OCI-LY3 (cell line): ENCODE measurements around the gene ERBB4.

Experiments used
- H2AFZ ChIP-seq: fragments of 200-600, 300-600 bp; shearing (Covaris generic); 2 replicates; pipeline ENCODE4 v1.6.0; 2014; ENCODE audit warnings: antibody characterized with exemption, low read depth, low read length
- H3K27ac ChIP-seq: fragments of 200-600, 300-600 bp; sonication (generic); 2 replicates; pipeline ENCODE4 v1.5.1; 2014; ENCODE audit warnings: mild to moderate bottlenecking, low read length, moderate library complexity, mixed read lengths
- H3K27me3 ChIP-seq: fragments of 200-600, 300-600 bp; sonication (generic); 2 replicates; pipeline ENCODE4 v1.6.1; 2014; ENCODE audit warnings: low read depth, low read length, mixed read lengths
- H3K36me3 ChIP-seq: fragments of 200-600, 300-600 bp; sonication (generic); replicated peaks from 2 replicates; pipeline ENCODE3; 2014; ENCODE audit warnings: low read depth, low read length, mixed read lengths
- H3K4me1 ChIP-seq: fragments of 300-600, 200-600 bp; sonication (generic); 2 replicates; pipeline ENCODE4 v1.6.1; 2014; ENCODE audit warnings: low read length, mixed read lengths
- H3K4me2 ChIP-seq: fragments of 200-600, 300-600 bp; sonication (generic); 2 replicates; pipeline ENCODE4 v1.6.1; 2014; ENCODE audit warnings: low read length, mixed read lengths
- H3K4me3 ChIP-seq: fragments of 300-600, 200-600 bp; sonication (generic); 2 replicates; pipeline ENCODE4 v1.5.1; 2014; ENCODE audit warnings: antibody characterized with exemption, mild to moderate bottlenecking, low read length, moderate library complexity
- H3K79me2 ChIP-seq: fragments of 300-600, 200-600 bp; shearing (Covaris generic); 2 replicates; pipeline ENCODE4 v1.6.1; 2014; ENCODE audit warnings: mild to moderate bottlenecking, low read length, mixed read lengths
- H3K9ac ChIP-seq: fragments of 300-600, 200-600 bp; shearing (Covaris generic); 2 replicates; pipeline ENCODE4 v1.6.0; 2014; ENCODE audit warnings: mild to moderate bottlenecking, low read length, moderate library complexity
- H3K9me3 ChIP-seq: fragments of 200-600, 300-600 bp; shearing (Covaris generic); 2 replicates; pipeline ENCODE4 v1.6.1; 2014; ENCODE audit warnings: low read length, mixed read lengths; ENCODE audit not compliant: insufficient read depth
- H4K20me1 ChIP-seq: fragments of 200-600, 300-600 bp; sonication (generic); 2 replicates; pipeline ENCODE4 v1.6.1; 2016; ENCODE audit warnings: low read length, mixed read lengths; ENCODE audit not compliant: insufficient read depth
- EZH2phosphoT487 ChIP-seq: fragments of 200-600 bp; shearing (Covaris generic); IDR thresholded peaks from 2 replicates; pipeline ENCODE4 v1.6.1; 2018; ENCODE audit warnings: antibody characterized with exemption, mixed run types, low read depth
- TF ChIP-seq, protein P1 (sequence below): fragments of 200-600, 300-600 bp; sonication (generic); IDR thresholded peaks from 2 replicates; pipeline ENCODE4 v1.5.1; 2014; ENCODE audit warnings: antibody characterized with exemption, low read length, low read depth

ERBB4 gene

GRCh38 chr2:211347328-211347727 is 1191.3 kb downstream of the ERBB4 start:
- Histone ChIP-seq H4K20me1 (no peaks in the 10 kb centered on the region), H3K9ac (no peak overlapping the region), H3K27ac (no peak overlapping the region), H3K4me1 (peaks cover 13% of the 10 kb centered on the region), H3K4me2 (no peak overlapping the region), H3K27me3 (no peaks in the 10 kb centered on the region), H3K79me2 (no peaks in the 10 kb centered on the region), H3K4me3 (no peak overlapping the region), H3K36me3 (peaks cover 2% of the 10 kb centered on the region), H2AFZ (no peak overlapping the region), H3K9me3 (no peaks in the 10 kb centered on the region)
- TF ChIP-seq, protein P1, sequence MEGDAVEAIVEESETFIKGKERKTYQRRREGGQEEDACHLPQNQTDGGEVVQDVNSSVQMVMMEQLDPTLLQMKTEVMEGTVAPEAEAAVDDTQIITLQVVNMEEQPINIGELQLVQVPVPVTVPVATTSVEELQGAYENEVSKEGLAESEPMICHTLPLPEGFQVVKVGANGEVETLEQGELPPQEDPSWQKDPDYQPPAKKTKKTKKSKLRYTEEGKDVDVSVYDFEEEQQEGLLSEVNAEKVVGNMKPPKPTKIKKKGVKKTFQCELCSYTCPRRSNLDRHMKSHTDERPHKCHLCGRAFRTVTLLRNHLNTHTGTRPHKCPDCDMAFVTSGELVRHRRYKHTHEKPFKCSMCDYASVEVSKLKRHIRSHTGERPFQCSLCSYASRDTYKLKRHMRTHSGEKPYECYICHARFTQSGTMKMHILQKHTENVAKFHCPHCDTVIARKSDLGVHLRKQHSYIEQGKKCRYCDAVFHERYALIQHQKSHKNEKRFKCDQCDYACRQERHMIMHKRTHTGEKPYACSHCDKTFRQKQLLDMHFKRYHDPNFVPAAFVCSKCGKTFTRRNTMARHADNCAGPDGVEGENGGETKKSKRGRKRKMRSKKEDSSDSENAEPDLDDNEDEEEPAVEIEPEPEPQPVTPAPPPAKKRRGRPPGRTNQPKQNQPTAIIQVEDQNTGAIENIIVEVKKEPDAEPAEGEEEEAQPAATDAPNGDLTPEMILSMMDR = peak; percentile 22; the same call in 1 of the 2 replicates
- no peak for TF ChIP-seq EZH2phosphoT487

DNA sequence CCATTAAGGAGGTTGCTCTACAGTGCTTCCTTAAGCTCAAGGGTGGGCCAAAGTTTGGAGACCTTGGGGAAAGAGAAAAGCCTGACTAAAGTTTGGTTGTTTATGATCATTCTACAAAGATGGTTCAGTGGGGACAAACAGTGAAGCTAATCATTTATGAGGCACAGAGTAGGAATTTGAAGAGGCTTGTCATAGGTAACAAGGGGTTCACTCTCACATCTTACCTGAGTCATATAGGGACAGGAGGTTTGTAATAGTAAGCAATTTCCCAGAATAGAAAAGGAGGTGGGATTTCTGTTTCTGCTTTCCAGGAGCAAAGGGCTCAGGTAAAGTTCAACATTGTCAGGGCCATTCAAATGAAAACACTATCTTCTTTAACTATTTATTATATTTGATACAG is 1194.3 kb downstream of the ERBB4 start:
- no peak overlapping the region for H3K9ac ChIP-seq
- TF ChIP-seq EZH2phosphoT487 = no peak
- TF ChIP-seq, protein P1 = no peak
- H2AFZ ChIP-seq = no peak overlapping the region
- H3K36me3 ChIP-seq = no peaks in the 10 kb centered on the region
- H3K4me2 ChIP-seq = no peak overlapping the region
- H3K79me2 ChIP-seq = no peaks in the 10 kb centered on the region
- no peak overlapping the region for H3K27ac ChIP-seq
- H4K20me1 ChIP-seq = no peaks in the 10 kb centered on the region
- no peak overlapping the region for H3K4me3 ChIP-seq
- no peaks in the 10 kb centered on the region for H3K9me3 ChIP-seq
- no peaks in the 10 kb centered on the region for H3K27me3 ChIP-seq
- peaks cover 5% of the 10 kb centered on the region for H3K4me1 ChIP-seq

DNA sequence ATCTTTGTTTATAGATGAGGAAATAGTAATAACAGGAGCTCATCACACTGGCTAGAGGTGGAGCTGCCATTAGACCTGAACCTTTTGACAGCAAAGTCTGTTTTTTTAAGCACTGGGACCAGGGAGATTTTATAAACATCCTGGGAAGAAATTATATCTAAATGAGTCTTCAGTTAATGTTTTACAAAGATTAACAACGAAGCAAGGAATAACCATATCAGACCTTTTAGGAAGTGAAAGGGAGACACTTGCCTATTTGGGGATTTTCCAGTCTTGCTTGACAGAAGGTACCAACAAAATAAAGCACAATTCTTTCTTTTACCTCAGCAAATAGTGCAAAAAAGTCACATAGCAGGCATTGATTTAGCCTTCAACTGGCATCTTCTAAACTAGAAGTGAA is 1205.2 kb downstream of the ERBB4 start:
- Histone ChIP-seq H3K36me3 (no peaks in the 10 kb centered on the region), H2AFZ (no peak overlapping the region), H3K9ac (no peak overlapping the region), H3K4me2 (peak overlapping the region; percentile 69), H3K79me2 (no peaks in the 10 kb centered on the region), H3K9me3 (no peaks in the 10 kb centered on the region), H3K4me3 (peak overlapping the region; percentile 28), H3K27ac (peak overlapping the region; percentile 21; the same call in 1 of the 2 replicates), H4K20me1 (no peaks in the 10 kb centered on the region), H3K4me1 (peaks cover 24% of the 10 kb centered on the region), H3K27me3 (no peaks in the 10 kb centered on the region)
- no peak for TF ChIP-seq EZH2phosphoT487
- TF ChIP-seq, protein P1 = no peak

GRCh38 chr2:211331736-211332135 is 1206.9 kb downstream of the ERBB4 start:
- no peak overlapping the region for H3K27ac ChIP-seq
- H4K20me1 ChIP-seq = no peaks in the 10 kb centered on the region
- H3K4me1 ChIP-seq = peaks cover 26% of the 10 kb centered on the region
- H3K4me3 ChIP-seq = no peak overlapping the region
- H2AFZ ChIP-seq = no peak overlapping the region
- H3K9me3 ChIP-seq = no peaks in the 10 kb centered on the region
- no peak overlapping the region for H3K9ac ChIP-seq
- TF ChIP-seq EZH2phosphoT487 = no peak
- TF ChIP-seq, protein P1 = no peak
- no peaks in the 10 kb centered on the region for H3K27me3 ChIP-seq
- no peak overlapping the region for H3K4me2 ChIP-seq
- no peaks in the 10 kb centered on the region for H3K36me3 ChIP-seq
- H3K79me2 ChIP-seq = no peaks in the 10 kb centered on the region
